Measurements from ENCODE around the gene FBXO24. TPM values are rescaled to one million over a fixed set of nuclear protein-coding genes. Genes with fewer than 3 reads are reported as not detected.

The FBXO24 gene
- total RNA-seq, 1 donor from 2014 or later, result 0.79 TPM

DNA sequence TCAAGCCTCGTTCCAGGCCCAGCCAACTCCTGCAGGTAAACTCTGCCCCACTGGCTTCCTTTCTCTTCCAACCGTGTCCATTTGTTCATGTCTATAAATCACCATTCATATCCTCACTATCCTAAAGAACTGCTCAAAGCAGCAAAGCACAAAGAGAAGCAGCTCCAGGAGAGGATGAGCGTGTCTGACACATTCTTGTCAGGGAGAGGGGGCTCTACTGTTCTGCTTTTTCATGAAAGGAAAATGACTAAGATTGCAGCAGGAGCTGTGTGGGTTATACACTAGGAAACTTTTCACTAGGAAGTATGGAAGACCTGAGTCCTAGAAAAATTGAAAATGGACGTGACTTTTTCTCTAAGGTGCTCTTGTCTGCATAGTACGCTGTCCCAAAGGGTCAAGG lies 30.4 kb upstream of the FBXO24 start:
- H3K36me3 ChIP-seq (ENCODE audit: control insufficient read depth, insufficient read depth, low read length), result no peaks in the 10 kb centered on the region
- TF ChIP-seq, protein P1, sequence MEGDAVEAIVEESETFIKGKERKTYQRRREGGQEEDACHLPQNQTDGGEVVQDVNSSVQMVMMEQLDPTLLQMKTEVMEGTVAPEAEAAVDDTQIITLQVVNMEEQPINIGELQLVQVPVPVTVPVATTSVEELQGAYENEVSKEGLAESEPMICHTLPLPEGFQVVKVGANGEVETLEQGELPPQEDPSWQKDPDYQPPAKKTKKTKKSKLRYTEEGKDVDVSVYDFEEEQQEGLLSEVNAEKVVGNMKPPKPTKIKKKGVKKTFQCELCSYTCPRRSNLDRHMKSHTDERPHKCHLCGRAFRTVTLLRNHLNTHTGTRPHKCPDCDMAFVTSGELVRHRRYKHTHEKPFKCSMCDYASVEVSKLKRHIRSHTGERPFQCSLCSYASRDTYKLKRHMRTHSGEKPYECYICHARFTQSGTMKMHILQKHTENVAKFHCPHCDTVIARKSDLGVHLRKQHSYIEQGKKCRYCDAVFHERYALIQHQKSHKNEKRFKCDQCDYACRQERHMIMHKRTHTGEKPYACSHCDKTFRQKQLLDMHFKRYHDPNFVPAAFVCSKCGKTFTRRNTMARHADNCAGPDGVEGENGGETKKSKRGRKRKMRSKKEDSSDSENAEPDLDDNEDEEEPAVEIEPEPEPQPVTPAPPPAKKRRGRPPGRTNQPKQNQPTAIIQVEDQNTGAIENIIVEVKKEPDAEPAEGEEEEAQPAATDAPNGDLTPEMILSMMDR (IDR thresholded peaks at IDR 0.05; ENCODE audit: insufficient read depth, low read length, poor library complexity, severe bottlenecking), result no peak
- H3K4me3 ChIP-seq (ENCODE audit: low read depth, low read length), result no peak overlapping the region
- H3K27me3 ChIP-seq (ENCODE audit: control insufficient read depth, insufficient read depth, low read length), result no peaks in the 10 kb centered on the region
- no peak for DNase-seq (ENCODE audit: low read depth)

DNA sequence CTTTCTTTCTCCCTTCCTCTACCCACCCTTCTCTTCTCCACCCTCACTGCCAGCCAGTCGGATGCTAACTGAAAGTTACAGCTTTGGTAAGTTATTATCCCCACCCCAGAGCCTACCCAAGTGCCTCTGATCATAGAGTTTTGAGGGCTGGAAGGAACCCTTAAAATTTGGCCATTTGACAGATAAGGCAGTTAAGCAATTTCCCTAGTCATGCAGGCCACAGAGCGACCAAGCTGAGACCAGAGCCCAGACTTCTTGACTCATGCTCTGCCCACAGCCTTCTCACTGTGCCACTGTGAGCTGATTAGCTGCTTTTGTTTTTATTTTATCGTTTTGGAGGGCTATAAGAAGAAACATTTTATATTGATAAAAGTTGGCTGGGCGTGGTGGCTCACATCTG lies 29.6 kb upstream of the FBXO24 start:
- Histone ChIP-seq H3K4me3 (ENCODE audit: low read depth, low read length) (no peak overlapping the region), H3K27me3 (ENCODE audit: control insufficient read depth, insufficient read depth, low read length) (no peaks in the 10 kb centered on the region), H3K36me3 (ENCODE audit: control insufficient read depth, insufficient read depth, low read length) (no peaks in the 10 kb centered on the region)
- TF ChIP-seq, protein P1 (IDR thresholded peaks at IDR 0.05; ENCODE audit: insufficient read depth, low read length, poor library complexity, severe bottlenecking), result no peak
- no peak for DNase-seq (ENCODE audit: low read depth)

DNA sequence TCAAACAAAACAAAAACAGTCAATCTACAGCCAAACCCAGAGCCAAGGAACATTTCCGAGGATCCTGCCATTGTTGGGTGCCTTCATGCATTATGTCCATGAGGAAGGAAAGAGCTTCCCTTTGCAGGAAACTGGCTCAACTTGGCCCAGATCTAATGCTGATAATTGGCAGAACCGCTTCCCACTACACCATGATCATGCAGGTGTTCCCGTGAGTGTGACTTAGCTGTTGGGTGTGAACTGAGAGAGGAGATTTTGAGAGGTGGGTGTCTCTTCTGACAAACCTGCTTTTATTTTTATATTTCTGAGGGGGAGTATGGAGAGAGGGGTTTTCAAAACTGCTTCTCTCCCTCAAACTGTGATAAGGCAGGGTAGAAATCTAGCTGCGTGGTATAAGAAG lies 27.0 kb upstream of the FBXO24 start:
- TF ChIP-seq, protein P1 (IDR thresholded peaks at IDR 0.05; ENCODE audit: insufficient read depth, low read length, poor library complexity, severe bottlenecking), result no peak
- DNase-seq (ENCODE audit: low read depth), result no peak
- H3K4me3 ChIP-seq (ENCODE audit: low read depth, low read length), result no peak overlapping the region
- no peaks in the 10 kb centered on the region for H3K27me3 ChIP-seq (ENCODE audit: control insufficient read depth, insufficient read depth, low read length)
- no peaks in the 10 kb centered on the region for H3K36me3 ChIP-seq (ENCODE audit: control insufficient read depth, insufficient read depth, low read length)

DNA sequence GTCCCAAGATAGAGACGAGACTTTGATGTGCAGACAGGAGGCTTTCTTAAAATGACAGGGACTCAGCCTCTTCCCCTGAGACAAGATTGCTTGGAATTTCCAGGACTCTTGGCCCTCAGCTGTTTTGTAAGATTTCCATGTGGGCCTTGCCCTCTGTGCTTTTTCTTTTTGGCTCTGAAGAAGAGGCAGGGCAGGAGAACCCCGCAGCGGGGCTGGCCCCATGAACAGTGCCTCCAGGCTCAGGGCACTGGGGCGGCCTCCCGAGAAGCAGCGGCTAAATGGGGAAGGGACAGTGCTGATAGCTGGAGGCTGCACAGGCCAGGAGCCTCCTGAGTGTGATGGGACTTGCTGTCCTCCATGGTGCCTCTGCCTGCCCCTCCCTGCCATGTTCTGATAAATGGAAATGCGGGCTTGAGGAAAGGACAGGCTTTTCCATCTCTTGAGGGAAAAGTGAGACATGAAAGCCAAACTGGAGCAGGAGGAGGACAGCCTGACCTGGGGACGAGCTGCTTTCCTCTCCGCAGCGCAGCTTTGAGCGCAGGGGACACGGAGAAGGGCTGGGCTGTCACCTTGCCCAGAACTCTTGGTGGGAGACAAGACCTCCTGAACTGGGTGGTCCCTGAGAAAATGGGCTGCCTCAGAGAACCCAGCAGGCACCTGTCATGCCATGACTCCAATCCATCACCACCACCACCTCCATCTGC lies 24.5 kb upstream of the FBXO24 start:
- H3K4me3 ChIP-seq (ENCODE audit: low read depth, low read length), result no peak overlapping the region
- H3K27me3 ChIP-seq (ENCODE audit: control insufficient read depth, insufficient read depth, low read length), result no peaks in the 10 kb centered on the region
- TF ChIP-seq, protein P1 (IDR thresholded peaks at IDR 0.05; ENCODE audit: insufficient read depth, low read length, poor library complexity, severe bottlenecking), result no peak
- DNase-seq (ENCODE audit: low read depth), result no peak
- H3K36me3 ChIP-seq (ENCODE audit: control insufficient read depth, insufficient read depth, low read length), result no peaks in the 10 kb centered on the region

DNA sequence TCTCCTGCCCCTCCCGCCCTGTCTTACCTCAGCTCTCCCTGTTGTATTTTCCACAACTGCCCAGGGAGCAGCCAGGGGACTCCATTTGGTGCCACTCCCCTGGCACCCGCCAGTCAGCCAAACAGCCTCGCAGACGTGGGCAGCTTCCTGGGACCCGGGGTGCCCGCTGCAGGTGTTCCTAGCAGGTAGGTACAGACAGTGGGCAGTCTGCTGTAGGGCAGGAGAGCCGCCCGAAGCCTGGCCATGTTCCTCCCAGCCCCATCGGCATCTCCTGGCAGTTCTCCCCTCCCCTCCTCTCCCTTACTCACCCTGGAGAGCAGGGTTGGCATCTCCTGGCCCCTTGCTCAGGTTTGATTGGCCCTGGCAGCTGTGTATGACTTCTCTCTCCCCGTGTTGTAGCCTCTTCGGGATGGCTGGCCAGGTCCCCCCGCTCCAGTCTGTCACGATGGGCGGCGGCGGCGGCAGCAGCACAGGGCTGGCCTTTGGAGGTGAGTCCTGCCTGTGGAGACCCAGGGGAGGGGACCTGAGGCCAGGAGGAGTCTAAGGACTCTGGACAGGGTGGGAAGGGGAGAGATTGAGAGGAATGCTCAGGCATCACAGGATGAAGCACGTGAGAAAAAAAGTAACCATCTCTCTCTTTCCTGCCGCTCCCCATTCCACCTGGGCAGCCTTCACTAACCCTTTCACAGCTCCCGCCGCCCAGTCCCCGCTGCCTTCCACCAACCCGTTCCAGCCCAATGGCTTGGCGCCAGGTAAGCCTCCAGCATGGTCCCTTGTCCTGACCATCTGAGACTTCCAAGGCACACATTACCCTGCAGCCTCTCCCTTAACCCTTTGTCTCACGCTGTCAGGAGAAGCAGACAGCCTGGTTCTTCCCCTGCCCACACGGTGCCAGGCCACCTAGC lies 23.7 kb upstream of the FBXO24 start:
- TF ChIP-seq, protein P1 (IDR thresholded peaks at IDR 0.05; ENCODE audit: insufficient read depth, low read length, poor library complexity, severe bottlenecking), result no peak
- H3K4me3 ChIP-seq (ENCODE audit: low read depth, low read length), result no peak overlapping the region
- no peaks in the 10 kb centered on the region for H3K27me3 ChIP-seq (ENCODE audit: control insufficient read depth, insufficient read depth, low read length)
- no peaks in the 10 kb centered on the region for H3K36me3 ChIP-seq (ENCODE audit: control insufficient read depth, insufficient read depth, low read length)
- no peak for DNase-seq (ENCODE audit: low read depth)
